ENCODE measurements around the gene PCSK4.
"Not testable (repeated sequence)": the region's sequence is repeated elsewhere in the genome, so short reads cannot be mapped to it uniquely, and the experiment has no call there.

The PCSK4 gene

GRCh38 chr19:1501200-1501595, 11.0 kb upstream of the PCSK4 start:
- H3K4me3 ChIP-seq (ENCODE audit: low read depth, low read length): no peak overlapping the region
- TF ChIP-seq, protein P1, sequence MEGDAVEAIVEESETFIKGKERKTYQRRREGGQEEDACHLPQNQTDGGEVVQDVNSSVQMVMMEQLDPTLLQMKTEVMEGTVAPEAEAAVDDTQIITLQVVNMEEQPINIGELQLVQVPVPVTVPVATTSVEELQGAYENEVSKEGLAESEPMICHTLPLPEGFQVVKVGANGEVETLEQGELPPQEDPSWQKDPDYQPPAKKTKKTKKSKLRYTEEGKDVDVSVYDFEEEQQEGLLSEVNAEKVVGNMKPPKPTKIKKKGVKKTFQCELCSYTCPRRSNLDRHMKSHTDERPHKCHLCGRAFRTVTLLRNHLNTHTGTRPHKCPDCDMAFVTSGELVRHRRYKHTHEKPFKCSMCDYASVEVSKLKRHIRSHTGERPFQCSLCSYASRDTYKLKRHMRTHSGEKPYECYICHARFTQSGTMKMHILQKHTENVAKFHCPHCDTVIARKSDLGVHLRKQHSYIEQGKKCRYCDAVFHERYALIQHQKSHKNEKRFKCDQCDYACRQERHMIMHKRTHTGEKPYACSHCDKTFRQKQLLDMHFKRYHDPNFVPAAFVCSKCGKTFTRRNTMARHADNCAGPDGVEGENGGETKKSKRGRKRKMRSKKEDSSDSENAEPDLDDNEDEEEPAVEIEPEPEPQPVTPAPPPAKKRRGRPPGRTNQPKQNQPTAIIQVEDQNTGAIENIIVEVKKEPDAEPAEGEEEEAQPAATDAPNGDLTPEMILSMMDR (IDR thresholded peaks at IDR 0.05; ENCODE audit: low read depth, low read length): no peak

GRCh38 chr19:1499231-1499630, 9.1 kb upstream of the PCSK4 start:
- H3K4me3 ChIP-seq (ENCODE audit: low read depth, low read length): not testable (repeated sequence)

GRCh38 chr19:1497578-1498235, 7.6 kb upstream of the PCSK4 start:
- TF ChIP-seq, protein P1 (IDR thresholded peaks at IDR 0.05; ENCODE audit: low read depth, low read length): no peak
- no peak overlapping the region for H3K4me3 ChIP-seq (ENCODE audit: low read depth, low read length)

GRCh38 chr19:1496714-1497577, 6.8 kb upstream of the PCSK4 start:
- H3K4me3 ChIP-seq (ENCODE audit: low read depth, low read length): no peak overlapping the region
- TF ChIP-seq, protein P1 (IDR thresholded peaks at IDR 0.05; ENCODE audit: low read depth, low read length): no peak

DNA sequence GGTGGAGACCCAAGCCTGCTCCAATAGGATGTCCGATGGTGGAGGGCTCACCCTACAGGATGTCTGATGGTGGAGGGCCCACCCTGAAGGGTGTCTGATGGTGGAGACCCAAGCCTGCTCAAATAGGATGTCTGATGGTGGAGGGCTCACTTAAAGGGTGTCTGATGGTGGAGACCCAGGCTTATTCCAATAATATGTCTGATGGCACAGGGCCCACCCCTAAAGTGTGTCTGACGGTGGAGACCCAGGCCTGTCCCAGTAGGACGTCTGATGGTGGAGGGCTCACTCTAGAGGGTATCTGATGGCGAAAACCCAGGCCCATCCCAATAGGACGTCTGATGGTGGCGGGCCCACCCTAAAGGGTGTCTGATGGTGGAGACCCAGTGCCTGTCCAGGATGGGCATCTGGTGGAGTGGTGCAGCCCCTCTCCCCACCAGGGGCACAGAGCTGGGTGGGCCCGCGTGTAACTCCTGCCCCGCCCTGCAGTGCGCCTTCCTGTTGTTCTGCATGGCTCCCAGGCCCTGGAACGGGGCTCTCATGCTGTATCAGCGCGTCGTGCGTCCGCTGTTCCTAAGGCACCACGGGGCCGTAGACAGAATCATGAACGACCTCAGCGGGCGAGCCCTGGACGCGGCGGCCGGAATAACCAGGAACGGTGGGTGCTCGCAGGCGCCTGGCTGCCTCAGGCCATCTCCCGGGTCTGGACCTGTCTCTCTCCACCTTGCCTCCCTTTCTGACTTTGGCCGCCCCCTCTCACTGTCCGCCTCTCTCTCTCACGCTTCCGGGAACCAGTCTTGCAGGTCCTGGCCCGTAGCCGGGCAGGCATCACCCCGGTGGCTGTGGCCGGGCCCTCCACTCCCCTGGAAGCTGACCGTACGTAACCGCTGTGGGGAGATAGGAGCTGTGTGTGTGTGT, 5.9 kb upstream of the PCSK4 start:
- H3K4me3 ChIP-seq (ENCODE audit: low read depth, low read length): no peak overlapping the region
- TF ChIP-seq, protein P1 (IDR thresholded peaks at IDR 0.05; ENCODE audit: low read depth, low read length): no peak

- TF ChIP-seq, protein P1 (IDR thresholded peaks at IDR 0.05; ENCODE audit: low read depth, low read length): no peak
- no peak overlapping the region for H3K4me3 ChIP-seq (ENCODE audit: low read depth, low read length)
These were observed 5.1 kb upstream of the PCSK4 start for GRCh38 chr19:1495051-1495798.

Measured in WI38 (cell line).